GM19099 (cell line): ENCODE measurements around the gene COL27A1.

Source experiments
- POLR2A ChIP-seq: IDR thresholded peaks from 3 replicates; pipeline ENCODE4 v1.6.1; 2011; ENCODE audit warnings: low read depth; ENCODE audit not compliant: insufficient read length; ENCODE audit errors: extremely low read depth

COL27A1 gene

GRCh38 chr9:114168281-114169028, 13.1 kb downstream of the COL27A1 start:
- no peak for TF ChIP-seq POLR2A

- TF ChIP-seq POLR2A, result no peak
Measured at GRCh38 chr9:114169029-114169951, 14.0 kb downstream of the COL27A1 start.

- no peak for TF ChIP-seq POLR2A
Measured at GRCh38 chr9:114169952-114170770, 14.8 kb downstream of the COL27A1 start.

GRCh38 chr9:114170771-114171461, 15.6 kb downstream of the COL27A1 start:
- TF ChIP-seq POLR2A, result no peak

- no peak for TF ChIP-seq POLR2A
Measured at GRCh38 chr9:114171500-114171899, 16.2 kb downstream of the COL27A1 start.

GRCh38 chr9:114172981-114173833, 17.9 kb downstream of the COL27A1 start:
- TF ChIP-seq POLR2A, result no peak

GRCh38 chr9:114174557-114174875, 19.2 kb downstream of the COL27A1 start:
- no peak for TF ChIP-seq POLR2A

- TF ChIP-seq POLR2A, result no peak
Measured at GRCh38 chr9:114174876-114175771, 19.8 kb downstream of the COL27A1 start.

GRCh38 chr9:114176624-114177291, 21.4 kb downstream of the COL27A1 start:
- no peak for TF ChIP-seq POLR2A

- no peak for TF ChIP-seq POLR2A
Measured at GRCh38 chr9:114177423-114178064, 22.2 kb downstream of the COL27A1 start.

GRCh38 chr9:114178076-114178475, 22.7 kb downstream of the COL27A1 start:
- no peak for TF ChIP-seq POLR2A
